Fibroblast of lung (primary cell): Measurements from ENCODE around the gene PLEKHA4. TPM values are rescaled to one million over a fixed set of nuclear protein-coding genes. Genes with fewer than 3 reads are reported as not detected.
A peak's percentile ranks its signal among the peaks of the same experiment; 100 is the strongest.

Experiments
- DNase-seq, 2 donors: peaks; one replicate each; pipeline versions ENCODE4 v3.0.0 to v3.0.0-alpha.2; 2010; ENCODE audit warnings: low read depth in 2 of 2
- H2AFZ ChIP-seq: 2 replicates; pipeline ENCODE4 v1.5.1; 2012; ENCODE audit warnings: low read length, control low read depth, inconsistent platforms
- H3K27ac ChIP-seq: 2 replicates; pipeline ENCODE4 v1.5.1; 2011; ENCODE audit warnings: low read length, control low read depth; ENCODE audit not compliant: insufficient read depth
- H3K27me3 ChIP-seq: 2 replicates; pipeline ENCODE4 v1.5.1; 2011; ENCODE audit warnings: mild to moderate bottlenecking, low read length; ENCODE audit not compliant: control insufficient read depth, insufficient read depth
- H3K36me3 ChIP-seq: 2 replicates; pipeline ENCODE4 v1.5.1; 2011; ENCODE audit warnings: low read length; ENCODE audit not compliant: control insufficient read depth, insufficient read depth
- H3K4me1 ChIP-seq: 2 replicates; pipeline ENCODE4 v1.5.1; 2011; ENCODE audit warnings: low read length; ENCODE audit not compliant: control insufficient read depth, insufficient read depth; ENCODE audit errors: extremely low read depth
- H3K4me2 ChIP-seq: 2 replicates; pipeline ENCODE4 v1.5.1; 2011; ENCODE audit warnings: low read length, control low read depth; ENCODE audit not compliant: insufficient read depth; ENCODE audit errors: extremely low read depth
- H3K4me3 ChIP-seq, 4 experiments: fragments of 200-600 bp in 1 of 4; sonication (generic) in 1 of 4; replicated peaks in 1 of 4; 2 replicates each; pipeline ENCODE4 v1.5.1; 2011 to 2016; ENCODE audit warnings: low read length in 4 of 4, low read depth in 3 of 4, mild to moderate bottlenecking in 3 of 4, control low read depth in 2 of 4, inconsistent platforms in 1 of 4, mixed read lengths in 1 of 4; ENCODE audit not compliant: insufficient read depth in 1 of 4; ENCODE audit errors: control extremely low read depth in 1 of 4
- H3K79me2 ChIP-seq: 2 replicates; pipeline ENCODE4 v1.5.1; 2012; ENCODE audit warnings: mild to moderate bottlenecking, low read length, inconsistent platforms; ENCODE audit not compliant: control insufficient read depth, insufficient read depth
- H3K9ac ChIP-seq: 2 replicates; pipeline ENCODE4 v1.5.1; 2011; ENCODE audit warnings: mild to moderate bottlenecking, low read length, control low read depth; ENCODE audit not compliant: insufficient read depth
- H3K9me3 ChIP-seq: 2 replicates; pipeline ENCODE4 v1.5.1; 2012; ENCODE audit warnings: low read depth, low read length; ENCODE audit not compliant: control insufficient read depth, insufficient read depth
- H4K20me1 ChIP-seq: 2 replicates; pipeline ENCODE4 v1.5.1; 2011; ENCODE audit warnings: low read length; ENCODE audit not compliant: control insufficient read depth, insufficient read depth; ENCODE audit errors: extremely low read depth
- CTCF ChIP-seq, 2 donors: IDR thresholded peaks in 1 of 2; conservative IDR thresholded peaks in 1 of 2; 1 replicate in 1 of 2; 2 replicates in 1 of 2; pipeline ENCODE4 v1.5.1; 2011 to 2012; ENCODE audit warnings: low read length in 2 of 2, control low read depth in 1 of 2, inconsistent platforms in 1 of 2, low read depth in 1 of 2, mild to moderate bottlenecking in 1 of 2
- EZH2 ChIP-seq: IDR thresholded peaks from 2 replicates; pipeline ENCODE4 v1.5.1; 2012; ENCODE audit warnings: low read length, control low read depth, mild to moderate bottlenecking; ENCODE audit errors: missing control alignments
- polyA plus RNA-seq, 2 donors: library from polyadenylated mRNA; depleted of rRNA in 1 of 2; stranded (reverse) in 1 of 2; unstranded in 1 of 2; fragments of >200 nt; gene quantifications; 2 replicates each; pipeline ENCODE4 v1.2.1, GENCODE V29; 2011 to 2012; ENCODE audit warnings: missing spikeins in 1 of 2
- total RNA-seq: library from RNA; depleted of rRNA; stranded (reverse); fragments of >200 nt; gene quantifications from 2 replicates; pipeline ENCODE4 v1.2.1, GENCODE V29; 2014

PLEKHA4 gene
- total and polyA plus RNA-seq, 2 donors (not counting 1 experiment from before 2014, with no cell fraction given): 6.6 to 20.0 TPM

GRCh38 chr19:48799358-48800300 is 68.8 kb downstream of the PLEKHA4 start:
- no peak overlapping the region for H3K9ac ChIP-seq
- H3K4me3 ChIP-seq: no peak overlapping the region
- H2AFZ ChIP-seq: no peak overlapping the region
- H3K4me1 ChIP-seq: peaks cover 3% of the 10 kb centered on the region
- H4K20me1 ChIP-seq: no peaks in the 10 kb centered on the region
- no peaks in the 10 kb centered on the region for H3K79me2 ChIP-seq
- no peak for TF ChIP-seq EZH2
- no peak for TF ChIP-seq CTCF (conservative IDR thresholded peaks at IDR 0.05 in 1 of 2, IDR thresholded peaks at IDR 0.05 in 1 of 2; ENCODE audit: low read depth in 1 of 2, low read length in 2 of 2)
- H3K4me2 ChIP-seq: no peak overlapping the region
- no peaks in the 10 kb centered on the region for H3K27me3 ChIP-seq
- no peaks in the 10 kb centered on the region for H3K9me3 ChIP-seq
- no peak for DNase-seq
- H3K27ac ChIP-seq: no peak overlapping the region
- H3K36me3 ChIP-seq: peaks cover 1% of the 10 kb centered on the region

- DNase-seq: peak in 1 of 2 donors; percentile 44
- Histone ChIP-seq H3K27me3 (no peaks in the 10 kb centered on the region), H3K4me2 (no peak overlapping the region), H3K4me3 (no peak overlapping the region), H3K79me2 (no peaks in the 10 kb centered on the region), H3K4me1 (peaks cover 3% of the 10 kb centered on the region), H3K36me3 (peaks cover 1% of the 10 kb centered on the region), H3K27ac (no peak overlapping the region), H3K9ac (no peak overlapping the region), H2AFZ (no peak overlapping the region), H3K9me3 (no peaks in the 10 kb centered on the region), H4K20me1 (no peaks in the 10 kb centered on the region)
- TF ChIP-seq CTCF (conservative IDR thresholded peaks at IDR 0.05 in 1 of 2, IDR thresholded peaks at IDR 0.05 in 1 of 2; ENCODE audit: low read depth in 1 of 2, low read length in 2 of 2) (no peak), EZH2 (no peak)
Measured at GRCh38 chr19:48798937-48799336, 69.5 kb downstream of the PLEKHA4 start.

- no peak overlapping the region for H3K27ac ChIP-seq
- no peaks in the 10 kb centered on the region for H3K79me2 ChIP-seq
- H3K4me2 ChIP-seq: no peak overlapping the region
- H3K4me1 ChIP-seq: peaks cover 3% of the 10 kb centered on the region
- TF ChIP-seq CTCF (conservative IDR thresholded peaks at IDR 0.05 in 1 of 2, IDR thresholded peaks at IDR 0.05 in 1 of 2; ENCODE audit: low read depth in 1 of 2, low read length in 2 of 2): no peak
- TF ChIP-seq EZH2: no peak
- no peak overlapping the region for H3K4me3 ChIP-seq
- no peak overlapping the region for H2AFZ ChIP-seq
- no peaks in the 10 kb centered on the region for H3K9me3 ChIP-seq
- H3K36me3 ChIP-seq: peaks cover 1% of the 10 kb centered on the region
- H3K9ac ChIP-seq: no peak overlapping the region
- H4K20me1 ChIP-seq: no peaks in the 10 kb centered on the region
- no peaks in the 10 kb centered on the region for H3K27me3 ChIP-seq
- DNase-seq: no peak
Measured at GRCh38 chr19:48797103-48797502, 71.3 kb downstream of the PLEKHA4 start.
